ENCODE measurements around the gene KIF1A. TPM values are rescaled to one million over a fixed set of nuclear protein-coding genes. Genes with fewer than 3 reads are reported as not detected.

Gene KIF1A
- total and polyA plus RNA-seq, 2 of the 13 experiments (the other 11 are each of a cell fraction or from before 2014, with no cell fraction given): 0.01 TPM; not detected in 1

- TF ChIP-seq U2AF2 (IDR thresholded peaks at IDR 0.05; ENCODE audit: low read depth, low read length) (no peak), MXD3 (CRISPR knock-in tag; IDR thresholded peaks at IDR 0.05) (peak; percentile 82), ZBTB38 (CRISPR knock-in tag; IDR thresholded peaks at IDR 0.05) (peak; percentile 77; the same call in 1 of the 2 replicates), ZNF720 (CRISPR knock-in tag; IDR thresholded peaks at IDR 0.05) (no peak), ZNF704 (CRISPR knock-in tag; IDR thresholded peaks at IDR 0.05; ENCODE audit: borderline replicate concordance) (0 out of 2 replicates have a peak, but pooled peaks have one; percentile 34), MAX (IDR thresholded peaks at IDR 0.05) (peak; percentile 95), ZFP91 (CRISPR knock-in tag; IDR thresholded peaks at IDR 0.05; ENCODE audit: borderline replicate concordance) (peak; percentile 88), ARNT2 (CRISPR knock-in tag; IDR thresholded peaks at IDR 0.05; ENCODE audit: low read depth) (peak; percentile 89), SRSF9 (IDR thresholded peaks at IDR 0.05; ENCODE audit: borderline replicate concordance, insufficient read depth, low read depth, low read length, poor library complexity, severe bottlenecking) (no peak), ZNF563 (CRISPR knock-in tag; IDR thresholded peaks at IDR 0.05) (peak; percentile 75; the same call in 1 of the 2 replicates), ISL2 (CRISPR knock-in tag; IDR thresholded peaks at IDR 0.05) (peak; percentile 79), THAP11 (CRISPR knock-in tag; IDR thresholded peaks at IDR 0.05) (peak; percentile 37; the same call in 1 of the 2 replicates), NCOA2 (CRISPR knock-in tag; IDR thresholded peaks at IDR 0.05) (peak; percentile 78), GABPA (IDR thresholded peaks at IDR 0.05; ENCODE audit: low read depth, low read length) (no peak), GABPA (CRISPR knock-in tag; IDR thresholded peaks at IDR 0.05; ENCODE audit: low read depth) (0 out of 2 replicates have a peak, but pooled peaks have one; percentile 7), AKAP8 (CRISPR knock-in tag; IDR thresholded peaks at IDR 0.05) (peak; percentile 49; the same call in 1 of the 2 replicates), NFRKB (IDR thresholded peaks at IDR 0.05) (no peak), ZNF263 (CRISPR knock-in tag; IDR thresholded peaks at IDR 0.05) (peak; percentile 87), ZNF276 (CRISPR knock-in tag; IDR thresholded peaks at IDR 0.05; ENCODE audit: low read depth) (peak; percentile 90; the same call in 1 of the 2 replicates), XBP1 (CRISPR knock-in tag; IDR thresholded peaks at IDR 0.05) (0 out of 2 replicates have a peak, but pooled peaks have one; percentile 39), HNF4A (CRISPR knock-in tag; IDR thresholded peaks at IDR 0.05) (peak; percentile 84), ZNF777 (CRISPR knock-in tag; IDR thresholded peaks at IDR 0.05) (no peak)
Measured at GRCh38 chr2:240868286-240869108, 48.5 kb upstream of the KIF1A start, which contains the start of gene AGXT (continued).
